Adrenal gland (tissue), 5 donors: ENCODE results near the gene PLA2G4D.

Experiments used
- CTCF ChIP-seq, 6 experiments: fragments of 450-650 bp in 4 of 6; fragments of 200-600 bp in 2 of 6; sonication (generic) in 1 of 6; IDR thresholded peaks; 1 replicate in 5 of 6; 2 replicates in 1 of 6; pipeline versions ENCODE4 v1.5.1 to v1.8.0; 2016 to 2021; ENCODE audit warnings: antibody characterized with exemption in 6 of 6, mild to moderate bottlenecking in 2 of 6, moderate library complexity in 1 of 6
- POLR2A ChIP-seq, 2 donors: fragments of 450-650 bp; IDR thresholded peaks; one replicate each; pipeline ENCODE4 v1.6.1; 2017; ENCODE audit warnings: antibody characterized with exemption in 2 of 2, mild to moderate bottlenecking in 2 of 2, moderate library complexity in 1 of 2
- donor health status: DM: no; HTN: no; CAD: no.

GRCh38 chr15:42021593-42021992, 72.8 kb downstream of the PLA2G4D start:
- TF ChIP-seq CTCF (IDR thresholded peaks at IDR 0.05): no peak
- no peak for TF ChIP-seq POLR2A (IDR thresholded peaks at IDR 0.05)
